ENCODE data around the gene SOS2.

DNA sequence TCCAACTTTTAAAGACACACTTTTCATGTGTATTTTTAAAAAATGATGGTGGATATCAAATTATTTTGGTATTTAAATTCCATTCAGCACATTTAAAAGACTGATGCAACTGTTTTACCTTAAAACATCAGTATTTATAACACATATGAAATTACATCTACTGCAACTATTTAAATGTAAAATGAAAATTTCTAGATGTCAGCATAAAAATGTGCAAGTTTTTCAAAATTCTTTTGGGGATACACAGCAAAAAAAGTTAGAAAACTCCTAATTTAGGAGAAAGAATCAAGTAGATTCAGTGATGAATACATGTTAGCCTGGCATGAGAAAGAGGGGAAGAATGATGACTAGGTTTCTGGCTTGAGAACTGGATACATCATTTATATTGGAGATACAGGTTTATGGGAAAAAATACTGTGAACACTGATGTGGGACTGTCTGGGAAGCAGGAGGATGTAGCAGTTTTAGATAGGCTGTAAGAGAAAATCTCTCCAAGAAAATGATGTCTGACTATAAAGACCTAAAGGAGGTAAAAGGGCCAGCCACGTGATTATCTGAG is 9.2 kb downstream of the SOS2 start:
- TF ChIP-seq, protein P1, sequence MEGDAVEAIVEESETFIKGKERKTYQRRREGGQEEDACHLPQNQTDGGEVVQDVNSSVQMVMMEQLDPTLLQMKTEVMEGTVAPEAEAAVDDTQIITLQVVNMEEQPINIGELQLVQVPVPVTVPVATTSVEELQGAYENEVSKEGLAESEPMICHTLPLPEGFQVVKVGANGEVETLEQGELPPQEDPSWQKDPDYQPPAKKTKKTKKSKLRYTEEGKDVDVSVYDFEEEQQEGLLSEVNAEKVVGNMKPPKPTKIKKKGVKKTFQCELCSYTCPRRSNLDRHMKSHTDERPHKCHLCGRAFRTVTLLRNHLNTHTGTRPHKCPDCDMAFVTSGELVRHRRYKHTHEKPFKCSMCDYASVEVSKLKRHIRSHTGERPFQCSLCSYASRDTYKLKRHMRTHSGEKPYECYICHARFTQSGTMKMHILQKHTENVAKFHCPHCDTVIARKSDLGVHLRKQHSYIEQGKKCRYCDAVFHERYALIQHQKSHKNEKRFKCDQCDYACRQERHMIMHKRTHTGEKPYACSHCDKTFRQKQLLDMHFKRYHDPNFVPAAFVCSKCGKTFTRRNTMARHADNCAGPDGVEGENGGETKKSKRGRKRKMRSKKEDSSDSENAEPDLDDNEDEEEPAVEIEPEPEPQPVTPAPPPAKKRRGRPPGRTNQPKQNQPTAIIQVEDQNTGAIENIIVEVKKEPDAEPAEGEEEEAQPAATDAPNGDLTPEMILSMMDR (conservative IDR thresholded peaks at IDR 0.05; ENCODE audit: low read depth, low read length), result no peak
- TF ChIP-seq POLR2A (IDR thresholded peaks at IDR 0.05; ENCODE audit: low read depth, low read length) (no peak), MAFK (IDR thresholded peaks at IDR 0.05; ENCODE audit: low read depth, low read length) (peak; percentile 79), RAD21 (IDR thresholded peaks at IDR 0.05; ENCODE audit: low read length) (no peak), CEBPB (IDR thresholded peaks at IDR 0.05; ENCODE audit: low read depth, low read length) (no peak)
- TF ChIP-seq, protein P2, sequence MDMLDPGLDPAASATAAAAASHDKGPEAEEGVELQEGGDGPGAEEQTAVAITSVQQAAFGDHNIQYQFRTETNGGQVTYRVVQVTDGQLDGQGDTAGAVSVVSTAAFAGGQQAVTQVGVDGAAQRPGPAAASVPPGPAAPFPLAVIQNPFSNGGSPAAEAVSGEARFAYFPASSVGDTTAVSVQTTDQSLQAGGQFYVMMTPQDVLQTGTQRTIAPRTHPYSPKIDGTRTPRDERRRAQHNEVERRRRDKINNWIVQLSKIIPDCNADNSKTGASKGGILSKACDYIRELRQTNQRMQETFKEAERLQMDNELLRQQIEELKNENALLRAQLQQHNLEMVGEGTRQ (IDR thresholded peaks at IDR 0.05; ENCODE audit: low read depth, low read length), result no peak
